ENCODE measurements around the gene SECTM1. TPM values are rescaled to one million over a fixed set of nuclear protein-coding genes. Genes with fewer than 3 reads are reported as not detected.

The SECTM1 gene
- total and polyA plus RNA-seq, 2 experiments from 2014 or later: 0.21 to 1.3 TPM

GRCh38 chr17:82351713-82352488, 18.3 kb upstream of the SECTM1 start:
- H4K20me1 ChIP-seq (replicated peaks; ENCODE audit: insufficient read depth): no peaks in the 10 kb centered on the region
- H3K27ac ChIP-seq (ENCODE audit: low read depth): no peak overlapping the region
- no peak overlapping the region for H3K4me3 ChIP-seq
- H3K4me3 Mint-ChIP-seq: no peak overlapping the region
- DNase-seq (ENCODE audit: low spot score) (peak; percentile 97), ATAC-seq (peak; percentile 95)
- H3K36me3 ChIP-seq (ENCODE audit: insufficient read depth): no peaks in the 10 kb centered on the region
- H3K9me3 Mint-ChIP-seq: no peaks in the 10 kb centered on the region
- H3F3A ChIP-seq (replicated peaks; ENCODE audit: low read depth): no peaks in the 10 kb centered on the region
- H3K4me1 Mint-ChIP-seq: peaks cover 5% of the 10 kb centered on the region
- no peak for TF ChIP-seq ZNF331 (CRISPR knock-in tag; IDR thresholded peaks at IDR 0.05; ENCODE audit: low read depth)
- no peak for TF ChIP-seq ZNF462 (CRISPR knock-in tag; IDR thresholded peaks at IDR 0.05)
- no peak for TF ChIP-seq EZH2phosphoT487 (IDR thresholded peaks at IDR 0.05; ENCODE audit: unreplicated experiment)
- TF ChIP-seq CTCF (conservative IDR thresholded peaks at IDR 0.05; ENCODE audit: low read depth in 2 of 2): peak; percentile 88 to 94
- no peak for TF ChIP-seq STAT1 (IDR thresholded peaks at IDR 0.05; ENCODE audit: unreplicated experiment)
- peak; percentile 35 for TF ChIP-seq REST (IDR thresholded peaks at IDR 0.05; ENCODE audit: unreplicated experiment)
- TF ChIP-seq CREB1 (CRISPR knock-in tag; IDR thresholded peaks at IDR 0.05; ENCODE audit: low read depth): no peak
- no peaks in the 10 kb centered on the region for H3K27me3 ChIP-seq (ENCODE audit: insufficient read depth)
- H2AFZ ChIP-seq: peak overlapping the region; percentile 84; the same call in 1 of the 2 replicates
- H3K36me3 Mint-ChIP-seq (ENCODE audit: low read depth): no peaks in the 10 kb centered on the region
- no peak overlapping the region for H3K4me2 ChIP-seq
- no peak overlapping the region for H3K27ac Mint-ChIP-seq
- no peaks in the 10 kb centered on the region for H3K4me1 ChIP-seq (ENCODE audit: insufficient read depth)
- H3K9me2 ChIP-seq (ENCODE audit: insufficient read depth): no peaks in the 10 kb centered on the region
- H3K27me3 Mint-ChIP-seq (ENCODE audit: insufficient read depth, low read depth, poor library complexity): peaks cover 11% of the 10 kb centered on the region
- no peaks in the 10 kb centered on the region for H3K79me2 ChIP-seq (replicated peaks; ENCODE audit: insufficient read depth)
